ENCODE measurements around the gene NANOS2. TPM values are rescaled to one million over a fixed set of nuclear protein-coding genes. Genes with fewer than 3 reads are reported as not detected.

The NANOS2 gene
- total RNA-seq, 1 donor from 2014 or later, result not detected

- TF ChIP-seq, protein P1, sequence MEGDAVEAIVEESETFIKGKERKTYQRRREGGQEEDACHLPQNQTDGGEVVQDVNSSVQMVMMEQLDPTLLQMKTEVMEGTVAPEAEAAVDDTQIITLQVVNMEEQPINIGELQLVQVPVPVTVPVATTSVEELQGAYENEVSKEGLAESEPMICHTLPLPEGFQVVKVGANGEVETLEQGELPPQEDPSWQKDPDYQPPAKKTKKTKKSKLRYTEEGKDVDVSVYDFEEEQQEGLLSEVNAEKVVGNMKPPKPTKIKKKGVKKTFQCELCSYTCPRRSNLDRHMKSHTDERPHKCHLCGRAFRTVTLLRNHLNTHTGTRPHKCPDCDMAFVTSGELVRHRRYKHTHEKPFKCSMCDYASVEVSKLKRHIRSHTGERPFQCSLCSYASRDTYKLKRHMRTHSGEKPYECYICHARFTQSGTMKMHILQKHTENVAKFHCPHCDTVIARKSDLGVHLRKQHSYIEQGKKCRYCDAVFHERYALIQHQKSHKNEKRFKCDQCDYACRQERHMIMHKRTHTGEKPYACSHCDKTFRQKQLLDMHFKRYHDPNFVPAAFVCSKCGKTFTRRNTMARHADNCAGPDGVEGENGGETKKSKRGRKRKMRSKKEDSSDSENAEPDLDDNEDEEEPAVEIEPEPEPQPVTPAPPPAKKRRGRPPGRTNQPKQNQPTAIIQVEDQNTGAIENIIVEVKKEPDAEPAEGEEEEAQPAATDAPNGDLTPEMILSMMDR (IDR thresholded peaks at IDR 0.05), result no peak
- Histone ChIP-seq H3K36me3 (peaks cover 2 to 4% of the 10 kb centered on the region in 2 donors), H3K27ac (no peak overlapping the region), H3K9me3 (no peaks in the 10 kb centered on the region), H3K27me3 (no peaks in the 10 kb centered on the region), H3K4me1 (peaks cover 10 to 17% of the 10 kb centered on the region in 2 donors), H3K4me3 (no peak overlapping the region)
- intact Hi-C loops (cut with DNase I), result no loop called here
- no peak for DNase-seq (ENCODE audit: low spot score in 2 of 2)
Observed at GRCh38 chr19:45889210-45889885, 25.2 kb downstream of the NANOS2 start.

DNA sequence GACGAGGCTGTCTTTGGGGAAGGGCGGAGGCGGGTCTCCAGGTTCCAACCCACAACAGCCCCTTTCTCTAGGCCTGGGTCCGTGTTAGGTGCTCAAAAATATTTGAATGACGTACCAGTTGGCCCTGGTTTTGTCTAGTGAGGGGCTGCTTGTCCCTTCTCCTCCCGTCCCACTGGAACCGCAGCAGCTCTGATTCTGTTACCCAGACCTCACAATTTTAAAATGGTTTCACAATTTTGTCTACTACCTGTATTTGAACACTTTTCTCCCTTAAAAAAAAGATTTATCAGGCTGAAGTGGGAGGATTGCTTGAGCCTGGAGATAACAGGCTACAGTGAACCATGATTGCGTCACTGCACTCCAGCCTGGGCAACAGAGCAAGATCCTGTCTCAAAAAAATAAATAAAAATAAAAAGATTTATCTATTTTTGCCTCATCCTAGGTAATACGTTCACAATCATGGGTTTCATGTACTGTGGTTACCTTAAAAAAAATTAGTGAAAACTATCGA lies 27.3 kb downstream of the NANOS2 start:
- Histone ChIP-seq H3K27me3 (no peaks in the 10 kb centered on the region), H3K4me1 (peaks cover 22 to 36% of the 10 kb centered on the region in 2 donors), H3K9me3 (no peaks in the 10 kb centered on the region), H3K4me3 (peak overlapping the region; percentile 71 to 95), H3K27ac (peak overlapping the region; percentile 87 to 88), H3K36me3 (peaks cover 7 to 9% of the 10 kb centered on the region in 2 donors)
- TF ChIP-seq, protein P1 (IDR thresholded peaks at IDR 0.05), result no peak
- DNase-seq (ENCODE audit: low spot score in 2 of 2), result no peak
- intact Hi-C loops (cut with DNase I), result loop anchor here (2.0 kb wide), 1 partner anchor 118 kb away; the partner anchor contains the start of gene SIX5

DNA sequence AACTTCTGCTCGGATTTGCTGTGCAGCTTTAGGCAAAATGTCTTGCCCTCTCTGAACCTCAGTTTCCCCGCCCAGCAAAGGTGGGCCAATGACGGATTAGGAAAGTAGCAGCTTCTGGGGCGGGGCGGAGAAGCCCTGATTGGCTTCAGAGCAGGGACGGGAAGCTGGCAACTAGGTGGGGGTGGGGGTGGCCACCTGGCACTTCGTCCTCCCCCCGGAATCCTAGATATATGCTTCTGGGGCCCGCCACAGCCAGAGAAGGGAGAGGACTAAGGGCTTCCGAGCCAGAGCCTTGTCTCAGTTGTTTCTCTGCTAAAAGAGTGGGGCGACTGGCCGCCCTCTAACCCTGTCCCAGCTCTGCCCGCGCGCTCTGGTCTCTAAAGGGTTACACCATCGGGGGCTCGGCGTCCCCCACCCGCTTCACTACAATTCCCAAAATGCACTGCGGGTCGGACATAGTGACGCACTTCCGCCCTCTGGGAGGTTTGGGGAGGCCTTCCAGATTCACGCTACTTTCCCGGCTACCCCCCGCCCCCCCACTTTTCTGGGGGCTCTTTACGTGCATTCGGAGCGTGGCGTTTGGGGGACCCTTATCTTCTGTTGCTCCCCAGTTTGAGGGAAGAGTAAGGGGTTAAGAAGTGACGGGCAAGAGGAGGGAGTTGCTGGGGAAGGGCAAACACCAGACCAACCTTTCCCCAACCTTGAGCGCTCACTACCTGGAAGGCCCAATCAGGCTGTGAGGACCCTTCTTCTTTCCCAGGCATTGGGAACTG lies 28.0 kb downstream of the NANOS2 start:
- Histone ChIP-seq H3K4me3 (peak overlapping the region; percentile 71 to 95), H3K27me3 (no peaks in the 10 kb centered on the region), H3K4me1 (peaks cover 22 to 37% of the 10 kb centered on the region in 2 donors), H3K27ac (peak overlapping the region; percentile 87 to 88), H3K9me3 (no peaks in the 10 kb centered on the region), H3K36me3 (peaks cover 7 to 9% of the 10 kb centered on the region in 2 donors)
- TF ChIP-seq, protein P1 (IDR thresholded peaks at IDR 0.05), result no peak
- DNase-seq (ENCODE audit: low spot score in 2 of 2), result peak; percentile 64 to 96
- intact Hi-C loops (cut with DNase I), result loop anchor here (1.0 to 2.0 kb wide), 4 partner anchors 17 to 118 kb away; partner anchors contain the start of genes CCDC61, SIX5 and SYMPK

DNA sequence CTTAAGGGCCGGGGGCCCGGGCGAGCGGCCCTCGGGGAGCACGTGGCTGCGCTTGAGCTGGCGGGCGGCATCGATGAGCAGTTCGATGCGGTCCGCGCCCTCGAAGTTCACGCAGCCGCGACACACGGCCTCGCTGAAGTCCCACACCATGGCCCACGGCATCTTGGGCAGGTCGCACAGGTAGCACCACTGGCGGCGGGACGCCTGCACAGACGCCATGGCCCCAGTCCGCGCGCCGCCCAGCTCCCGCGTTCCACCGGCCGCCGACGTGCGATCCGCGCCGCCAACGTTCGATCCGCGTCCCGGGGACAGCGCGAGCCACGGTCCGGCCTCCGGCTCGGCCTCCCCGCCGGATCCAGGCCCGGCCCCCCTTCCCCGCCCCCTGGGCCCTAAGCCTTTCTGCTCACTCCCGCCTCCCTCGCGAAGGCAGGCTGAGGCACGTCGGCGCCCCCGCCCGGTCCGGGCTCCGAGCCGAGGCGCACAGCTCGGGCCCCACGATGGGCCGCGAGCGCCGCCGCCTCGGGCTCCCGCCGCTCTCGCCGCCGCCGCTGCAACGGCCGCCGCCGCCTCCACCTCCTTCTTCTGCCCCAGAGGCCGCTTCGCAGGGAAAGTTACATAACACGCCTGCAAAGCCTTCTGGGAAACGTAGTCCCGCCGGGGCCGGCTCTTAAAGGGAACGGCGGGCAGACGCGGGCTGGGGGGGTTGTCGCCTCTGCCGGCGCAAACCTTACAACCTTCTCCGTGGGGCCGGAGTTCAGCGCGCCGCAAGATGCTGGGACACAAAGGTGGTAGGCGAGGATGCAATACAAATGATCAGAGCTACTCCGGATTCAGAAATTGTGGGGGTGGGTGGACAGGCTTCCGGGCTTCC lies 28.8 kb downstream of the NANOS2 start, which contains the start of gene IRF2BP1:
Gene IRF2BP1 (minus strand): TSS at position 586 of the 871 bp plus-strand sequence. CDS start 367 bp downstream, at position 219.
- intact Hi-C loops (cut with DNase I), result loop anchor here (1.0 to 2.0 kb wide), 4 partner anchors 18 to 117 kb away; partner anchors contain the start of genes CCDC61, SIX5 and SYMPK

More for the DNA sequence above, 28.8 kb downstream of the NANOS2 start, which contains the start of gene IRF2BP1:
- DNase-seq (ENCODE audit: low spot score in 2 of 2), result peak; percentile 70 to 96
- H3K27ac ChIP-seq, result peak within 1 kb of the TSS; percentile 87 to 88
- peak within 1 kb of the TSS; percentile 71 to 95 for H3K4me3 ChIP-seq
- H3K9me3 ChIP-seq, result no peaks in the 10 kb centered on the region
- H3K4me1 ChIP-seq, result peaks cover 22 to 37% of the 10 kb centered on the region in 2 donors
- H3K36me3 ChIP-seq, result peaks cover 7 to 9% of the 10 kb centered on the region in 2 donors
- TF ChIP-seq, protein P1 (IDR thresholded peaks at IDR 0.05), result no peak
- H3K27me3 ChIP-seq, result no peaks in the 10 kb centered on the region

All from ascending aorta (tissue), 2 donors.